GM12874 (cell line): ENCODE data around the gene USP10.

Source experiments
- TF ChIP-seq, protein P1 (sequence below): IDR thresholded peaks from 2 replicates; pipeline ENCODE4 v1.5.1; 2011; ENCODE audit warnings: low read depth, mild to moderate bottlenecking, control low read depth, low read length, moderate library complexity; ENCODE audit not compliant: insufficient read depth

Gene USP10

DNA sequence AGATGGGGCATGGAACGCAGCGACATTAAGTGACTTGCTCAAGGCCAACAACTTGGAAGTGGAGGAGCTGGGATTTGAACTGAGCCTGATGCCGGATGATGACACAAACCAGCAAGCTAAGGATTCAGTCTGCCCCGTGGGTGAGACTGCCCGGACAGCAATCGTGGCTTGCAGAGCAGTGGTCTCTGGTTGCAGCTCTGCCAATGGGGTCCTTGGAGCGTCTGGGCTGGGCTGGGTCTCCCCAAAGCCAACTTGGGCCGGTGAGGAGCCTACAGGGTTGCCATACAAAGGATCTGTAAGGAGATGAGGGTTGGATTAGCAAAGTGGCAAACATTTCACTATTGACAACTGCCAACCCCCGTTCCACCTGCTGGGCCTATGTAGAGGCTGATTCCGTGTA lies 117.4 kb downstream of the USP10 start:
- TF ChIP-seq, protein P1, sequence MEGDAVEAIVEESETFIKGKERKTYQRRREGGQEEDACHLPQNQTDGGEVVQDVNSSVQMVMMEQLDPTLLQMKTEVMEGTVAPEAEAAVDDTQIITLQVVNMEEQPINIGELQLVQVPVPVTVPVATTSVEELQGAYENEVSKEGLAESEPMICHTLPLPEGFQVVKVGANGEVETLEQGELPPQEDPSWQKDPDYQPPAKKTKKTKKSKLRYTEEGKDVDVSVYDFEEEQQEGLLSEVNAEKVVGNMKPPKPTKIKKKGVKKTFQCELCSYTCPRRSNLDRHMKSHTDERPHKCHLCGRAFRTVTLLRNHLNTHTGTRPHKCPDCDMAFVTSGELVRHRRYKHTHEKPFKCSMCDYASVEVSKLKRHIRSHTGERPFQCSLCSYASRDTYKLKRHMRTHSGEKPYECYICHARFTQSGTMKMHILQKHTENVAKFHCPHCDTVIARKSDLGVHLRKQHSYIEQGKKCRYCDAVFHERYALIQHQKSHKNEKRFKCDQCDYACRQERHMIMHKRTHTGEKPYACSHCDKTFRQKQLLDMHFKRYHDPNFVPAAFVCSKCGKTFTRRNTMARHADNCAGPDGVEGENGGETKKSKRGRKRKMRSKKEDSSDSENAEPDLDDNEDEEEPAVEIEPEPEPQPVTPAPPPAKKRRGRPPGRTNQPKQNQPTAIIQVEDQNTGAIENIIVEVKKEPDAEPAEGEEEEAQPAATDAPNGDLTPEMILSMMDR: no peak

DNA sequence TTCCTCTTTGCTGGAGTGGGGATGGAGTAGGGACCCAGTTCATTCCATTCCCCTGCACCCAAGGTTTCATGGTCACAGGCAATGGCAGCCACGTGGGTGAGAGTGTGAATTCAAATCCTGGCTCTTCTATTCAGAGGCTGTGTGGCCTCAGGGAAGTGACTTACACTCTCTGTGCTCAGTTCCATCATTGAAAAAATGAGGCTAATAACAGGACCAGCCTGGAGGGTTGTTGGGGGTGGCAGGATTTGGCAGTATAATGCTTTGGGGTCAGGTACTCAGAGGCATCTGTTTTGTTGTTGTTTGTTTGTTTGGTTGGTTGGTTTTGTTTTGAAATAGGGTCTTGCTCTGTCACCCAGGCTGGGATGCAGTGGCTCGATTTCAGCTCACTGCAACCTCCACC lies 117.8 kb downstream of the USP10 start:
- TF ChIP-seq, protein P1: no peak

DNA sequence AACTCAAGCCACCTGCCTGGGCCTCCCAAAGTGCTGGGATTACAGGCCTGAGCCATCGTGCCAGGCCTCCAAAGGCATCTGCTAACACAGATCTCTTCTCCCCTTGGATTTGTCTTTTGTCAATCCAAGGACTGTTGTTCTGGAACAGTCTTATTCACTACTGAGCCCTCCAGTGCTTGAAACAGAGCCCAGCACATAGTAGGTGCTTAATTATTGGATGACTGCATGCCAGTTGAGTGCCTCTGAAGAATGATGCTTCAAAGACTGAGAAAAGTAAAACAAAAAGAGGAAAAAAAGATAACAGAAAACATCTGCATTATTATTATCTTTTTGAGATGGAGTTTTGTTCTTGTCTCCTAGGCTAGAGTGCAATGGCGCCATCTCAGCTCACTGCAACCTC lies 118.3 kb downstream of the USP10 start:
- TF ChIP-seq, protein P1: no peak

DNA sequence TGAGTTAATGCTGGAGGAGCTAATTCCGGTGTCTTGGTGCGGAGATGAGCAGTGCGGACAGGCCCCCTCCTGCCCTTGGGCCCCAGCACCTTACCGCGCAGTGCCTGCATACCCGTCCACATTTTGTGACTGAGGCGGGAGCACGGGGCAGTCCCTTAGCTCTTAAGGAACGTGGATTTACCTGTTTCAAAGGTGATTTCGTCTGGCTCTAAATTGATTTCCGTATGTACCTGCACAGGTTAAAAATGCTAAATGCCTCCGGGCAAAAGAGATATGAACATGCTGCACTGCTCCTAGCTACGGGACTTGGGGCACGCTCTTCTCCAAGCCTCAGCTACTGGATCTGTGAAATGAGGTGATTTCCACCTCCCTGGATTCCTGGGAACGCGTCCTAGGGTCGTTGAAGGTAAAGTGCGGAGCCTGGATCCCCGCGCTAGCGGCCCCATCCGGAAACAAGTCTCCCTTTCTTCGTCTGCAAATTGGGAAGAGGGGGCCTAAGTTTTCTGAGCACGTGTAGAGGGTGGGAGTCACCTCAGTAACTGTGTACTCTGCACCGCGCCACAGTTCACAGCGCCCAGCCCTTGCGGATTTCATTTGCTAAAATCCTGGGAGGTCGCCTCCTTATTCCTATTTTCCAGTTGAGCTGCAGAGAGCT lies 119.3 kb downstream of the USP10 start:
- TF ChIP-seq, protein P1: no peak

DNA sequence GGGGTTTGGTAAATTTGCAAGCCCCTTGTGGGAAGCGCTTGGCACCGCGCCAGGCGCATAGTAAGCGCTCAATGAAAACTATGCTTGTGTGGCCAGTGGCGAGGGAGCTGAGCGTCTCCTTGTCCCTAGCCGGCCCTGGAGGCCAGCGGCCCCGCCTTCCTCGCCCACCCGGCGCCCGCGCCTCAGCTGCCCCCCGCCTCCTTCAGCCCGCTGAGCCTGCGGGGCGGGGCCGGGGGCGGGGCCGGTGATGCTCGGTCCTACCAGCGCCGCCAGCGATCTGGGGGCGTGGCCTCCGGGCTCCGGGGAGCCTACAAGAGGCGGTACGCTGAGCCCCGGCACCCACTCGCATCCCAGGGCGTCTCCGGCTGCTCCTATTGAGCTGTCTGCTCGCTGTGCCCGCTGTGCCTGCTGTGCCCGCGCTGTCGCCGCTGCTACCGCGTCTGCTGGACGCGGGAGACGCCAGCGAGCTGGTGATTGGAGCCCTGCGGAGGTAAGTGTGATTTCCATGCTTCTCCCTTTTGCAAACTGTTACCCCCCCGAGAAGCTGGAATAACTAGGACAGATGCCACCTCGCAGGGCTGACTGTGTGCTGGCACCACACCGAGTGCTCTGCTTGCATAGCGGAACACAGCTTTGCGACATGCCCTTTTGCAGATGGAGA lies 120.0 kb downstream of the USP10 start, which contains the start of gene CRISPLD2:
CRISPLD2 (plus strand) TSS at position 342 of the 661 bp plus-strand sequence. CDS start 18,511 bp downstream, outside the sequence.
- TF ChIP-seq, protein P1: no peak

DNA sequence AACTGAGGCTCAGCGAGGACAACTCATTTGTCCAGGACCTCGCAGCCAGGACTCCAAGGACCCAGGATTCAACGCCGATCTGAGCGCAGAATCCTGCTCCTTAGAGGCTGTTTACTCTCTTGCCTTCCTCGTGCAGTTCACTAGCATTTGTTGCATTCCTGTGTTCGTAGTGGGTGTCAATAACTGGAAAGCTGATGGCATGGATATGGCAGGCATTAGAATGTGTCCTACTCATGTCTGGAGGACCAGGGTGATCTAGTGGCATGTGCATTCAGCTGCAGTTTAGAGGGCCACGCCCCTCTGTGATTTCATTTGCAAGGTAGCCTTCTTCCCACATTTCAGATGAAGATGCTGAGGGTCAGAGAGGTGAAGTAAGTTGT lies 120.5 kb downstream of the USP10 start:
- TF ChIP-seq, protein P1: no peak

DNA sequence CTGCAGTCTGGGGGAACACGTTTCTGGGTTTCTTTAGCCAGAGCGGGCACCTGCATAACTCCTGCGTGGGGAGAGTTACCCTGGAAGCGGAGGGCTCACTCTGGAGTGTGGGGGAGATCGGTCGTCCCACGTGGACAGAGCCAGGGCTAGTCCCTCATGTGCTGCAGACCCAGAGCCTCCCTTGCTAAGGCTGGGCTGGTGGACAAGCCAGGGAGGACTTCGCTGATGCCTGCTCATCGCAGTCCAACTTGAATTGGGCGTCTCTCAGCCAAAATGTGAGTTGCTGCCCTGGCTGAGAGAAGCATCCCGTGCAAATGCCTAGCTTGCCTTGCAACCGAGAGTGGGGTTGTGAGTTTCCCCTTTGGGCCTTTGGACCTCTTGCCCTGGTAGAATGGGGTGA lies 121.0 kb downstream of the USP10 start:
- TF ChIP-seq, protein P1: no peak
